Liver (tissue), 2 donors: Measurements from ENCODE around the gene PDE4D.

Experiments used
- FOXA1 ChIP-seq: IDR thresholded peaks from 2 replicates; pipeline ENCODE4 v1.6.1; 2016; ENCODE audit warnings: antibody characterized with exemption
- TF ChIP-seq, protein P1 (sequence below): IDR thresholded peaks from 2 replicates; pipeline ENCODE4 v1.6.1; 2016; ENCODE audit warnings: antibody characterized with exemption
- TF ChIP-seq, protein P2 (sequence below): fragments of 150-350 bp; IDR thresholded peaks from 2 replicates; pipeline ENCODE4 v1.5.1; 2017; ENCODE audit warnings: improper control_type of control experiment, low read depth, low read length; ENCODE audit not compliant: missing input control
- TF ChIP-seq, protein P3 (sequence below): IDR thresholded peaks from 2 replicates; pipeline ENCODE4 v1.6.1; 2016; ENCODE audit warnings: antibody characterized with exemption
- donor health status: healthy.

DNA sequence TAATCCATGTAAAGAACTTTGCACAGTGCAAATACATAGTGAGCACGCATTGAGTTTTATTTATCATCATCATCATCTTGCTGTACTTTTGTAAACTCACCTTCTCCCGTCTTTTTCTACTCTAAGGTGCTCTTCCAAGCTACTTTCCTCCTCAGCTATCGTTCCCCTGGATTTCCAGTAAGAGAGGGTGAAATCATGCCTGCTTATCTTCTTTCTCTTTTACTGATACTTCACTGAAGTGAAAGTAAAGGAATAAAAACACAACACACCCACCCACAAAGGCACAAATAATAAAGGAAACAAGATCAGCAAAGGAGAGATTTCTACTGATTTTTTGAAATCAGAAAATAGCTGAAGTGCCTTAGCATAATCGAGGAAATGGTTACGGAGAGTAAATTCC is 800.8 kb downstream of the PDE4D start:
- TF ChIP-seq, protein P1, sequence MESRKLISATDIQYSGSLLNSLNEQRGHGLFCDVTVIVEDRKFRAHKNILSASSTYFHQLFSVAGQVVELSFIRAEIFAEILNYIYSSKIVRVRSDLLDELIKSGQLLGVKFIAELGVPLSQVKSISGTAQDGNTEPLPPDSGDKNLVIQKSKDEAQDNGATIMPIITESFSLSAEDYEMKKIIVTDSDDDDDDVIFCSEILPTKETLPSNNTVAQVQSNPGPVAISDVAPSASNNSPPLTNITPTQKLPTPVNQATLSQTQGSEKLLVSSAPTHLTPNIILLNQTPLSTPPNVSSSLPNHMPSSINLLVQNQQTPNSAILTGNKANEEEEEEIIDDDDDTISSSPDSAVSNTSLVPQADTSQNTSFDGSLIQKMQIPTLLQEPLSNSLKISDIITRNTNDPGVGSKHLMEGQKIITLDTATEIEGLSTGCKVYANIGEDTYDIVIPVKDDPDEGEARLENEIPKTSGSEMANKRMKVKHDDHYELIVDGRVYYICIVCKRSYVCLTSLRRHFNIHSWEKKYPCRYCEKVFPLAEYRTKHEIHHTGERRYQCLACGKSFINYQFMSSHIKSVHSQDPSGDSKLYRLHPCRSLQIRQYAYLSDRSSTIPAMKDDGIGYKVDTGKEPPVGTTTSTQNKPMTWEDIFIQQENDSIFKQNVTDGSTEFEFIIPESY: no peak
- TF ChIP-seq, protein P2, sequence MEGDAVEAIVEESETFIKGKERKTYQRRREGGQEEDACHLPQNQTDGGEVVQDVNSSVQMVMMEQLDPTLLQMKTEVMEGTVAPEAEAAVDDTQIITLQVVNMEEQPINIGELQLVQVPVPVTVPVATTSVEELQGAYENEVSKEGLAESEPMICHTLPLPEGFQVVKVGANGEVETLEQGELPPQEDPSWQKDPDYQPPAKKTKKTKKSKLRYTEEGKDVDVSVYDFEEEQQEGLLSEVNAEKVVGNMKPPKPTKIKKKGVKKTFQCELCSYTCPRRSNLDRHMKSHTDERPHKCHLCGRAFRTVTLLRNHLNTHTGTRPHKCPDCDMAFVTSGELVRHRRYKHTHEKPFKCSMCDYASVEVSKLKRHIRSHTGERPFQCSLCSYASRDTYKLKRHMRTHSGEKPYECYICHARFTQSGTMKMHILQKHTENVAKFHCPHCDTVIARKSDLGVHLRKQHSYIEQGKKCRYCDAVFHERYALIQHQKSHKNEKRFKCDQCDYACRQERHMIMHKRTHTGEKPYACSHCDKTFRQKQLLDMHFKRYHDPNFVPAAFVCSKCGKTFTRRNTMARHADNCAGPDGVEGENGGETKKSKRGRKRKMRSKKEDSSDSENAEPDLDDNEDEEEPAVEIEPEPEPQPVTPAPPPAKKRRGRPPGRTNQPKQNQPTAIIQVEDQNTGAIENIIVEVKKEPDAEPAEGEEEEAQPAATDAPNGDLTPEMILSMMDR: no peak
- TF ChIP-seq, protein P3, sequence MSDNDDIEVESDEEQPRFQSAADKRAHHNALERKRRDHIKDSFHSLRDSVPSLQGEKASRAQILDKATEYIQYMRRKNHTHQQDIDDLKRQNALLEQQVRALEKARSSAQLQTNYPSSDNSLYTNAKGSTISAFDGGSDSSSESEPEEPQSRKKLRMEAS: no peak
- no peak for TF ChIP-seq FOXA1
